Stimulated activated naive B cell treated with anti-CD40 and anti-IgM and Interleukin-4, amounts not matched to agents 10 μg/mL and 1 μg/mL and 100 μg/mL, for 72 hours (primary cell): Measurements from ENCODE around the gene CCDC61.

Experiments
- ATAC-seq, 2 donors: fragments of 150-1000 bp; cut with Tn5 transposase; replicated peaks; 2 replicates each; pipeline ENCODE4 v1.10.0; 2021; ENCODE audit warnings: moderate library complexity in 1 of 2
- DNase-seq: peaks from one replicate; pipeline ENCODE4 v3.0.0; 2021
- H3K27ac Mint-ChIP-seq: one replicate; pipeline ENCODE4 v1.8.0; 2022; ENCODE audit warnings: mild to moderate bottlenecking, mixed read lengths
- H3K27me3 Mint-ChIP-seq, 2 donors: one replicate each; pipeline ENCODE4 v1.8.0; 2022; ENCODE audit warnings: mixed read lengths in 2 of 2
- H3K36me3 Mint-ChIP-seq, 2 donors: one replicate each; pipeline ENCODE4 v1.8.0; 2022; ENCODE audit warnings: mixed read lengths in 2 of 2, mild to moderate bottlenecking in 1 of 2
- H3K4me1 Mint-ChIP-seq, 2 donors: one replicate each; pipeline ENCODE4 v1.8.0; 2022; ENCODE audit warnings: mixed read lengths in 2 of 2, mild to moderate bottlenecking in 1 of 2
- H3K4me3 Mint-ChIP-seq, 2 donors: one replicate each; pipeline ENCODE4 v1.8.0; 2022; ENCODE audit warnings: mild to moderate bottlenecking in 2 of 2, mixed read lengths in 2 of 2, moderate library complexity in 1 of 2
- H3K9me3 Mint-ChIP-seq, 2 donors: one replicate each; pipeline ENCODE4 v1.8.0; 2022; ENCODE audit warnings: mixed read lengths in 2 of 2, mild to moderate bottlenecking in 1 of 2

Gene CCDC61

GRCh38 chr19:45967246-45967645, 28.0 kb upstream of the CCDC61 start:
- no peaks in the 10 kb centered on the region for H3K36me3 Mint-ChIP-seq
- no peaks in the 10 kb centered on the region for H3K9me3 Mint-ChIP-seq
- DNase-seq, result no peak
- no peak overlapping the region for H3K4me3 Mint-ChIP-seq
- H3K27ac Mint-ChIP-seq, result no peak overlapping the region
- H3K4me1 Mint-ChIP-seq, result peaks cover 10 to 14% of the 10 kb centered on the region in 2 donors
- H3K27me3 Mint-ChIP-seq, result peaks cover 66 to 69% of the 10 kb centered on the region in 2 donors
- no peak for ATAC-seq

DNA sequence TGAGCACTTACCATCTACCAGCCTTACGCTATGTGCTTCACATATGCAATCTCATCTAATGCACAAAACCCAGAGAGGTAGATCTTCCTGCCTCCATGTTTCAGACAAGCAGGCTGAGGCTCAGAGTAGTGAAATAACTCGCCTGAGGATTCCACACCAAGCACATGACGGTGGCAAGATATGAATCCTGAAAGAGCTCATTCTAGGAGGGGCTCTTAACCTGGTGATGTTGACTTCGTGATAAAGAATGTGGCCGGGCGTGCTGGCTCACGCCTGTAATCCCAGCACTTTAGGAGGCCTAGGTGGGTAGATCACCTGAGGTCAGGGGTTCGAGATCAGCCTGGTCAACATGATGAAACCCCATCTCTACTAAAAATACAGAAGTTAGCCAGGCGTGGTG, 26.6 kb upstream of the CCDC61 start:
- Mint-ChIP-seq H3K4me3 (no peak overlapping the region), H3K27ac (no peak overlapping the region), H3K4me1 (peaks cover 15 to 20% of the 10 kb centered on the region in 2 donors), H3K36me3 (no peaks in the 10 kb centered on the region), H3K27me3 (peaks cover 70 to 71% of the 10 kb centered on the region in 2 donors), H3K9me3 (no peaks in the 10 kb centered on the region)
- no peak for DNase-seq
- ATAC-seq, result no peak

DNA sequence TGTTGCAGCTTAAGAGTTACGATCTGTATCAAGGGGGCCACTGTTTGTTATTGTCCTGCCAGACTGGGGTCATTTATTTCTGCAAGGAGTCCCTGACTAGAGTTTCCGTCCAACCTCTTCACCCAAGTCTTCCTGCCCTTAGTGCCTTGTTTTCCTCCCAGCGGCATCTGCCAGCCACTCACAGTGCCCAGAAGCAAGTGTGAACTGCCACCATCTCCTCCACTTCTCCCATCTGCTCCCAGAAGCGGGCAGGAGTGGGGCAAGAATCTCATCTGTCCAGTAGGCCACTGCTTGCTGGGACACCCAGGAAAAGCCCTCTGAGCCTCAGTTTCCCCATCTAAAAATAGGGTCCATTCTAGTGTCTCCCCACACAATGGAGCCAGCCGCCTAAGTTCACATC, 25.6 kb upstream of the CCDC61 start:
- Mint-ChIP-seq H3K4me1 (peaks cover 16 to 20% of the 10 kb centered on the region in 2 donors), H3K36me3 (no peaks in the 10 kb centered on the region), H3K27ac (no peak overlapping the region), H3K27me3 (peaks cover 73 to 74% of the 10 kb centered on the region in 2 donors), H3K4me3 (no peak overlapping the region), H3K9me3 (no peaks in the 10 kb centered on the region)
- DNase-seq, result no peak
- no peak for ATAC-seq

DNA sequence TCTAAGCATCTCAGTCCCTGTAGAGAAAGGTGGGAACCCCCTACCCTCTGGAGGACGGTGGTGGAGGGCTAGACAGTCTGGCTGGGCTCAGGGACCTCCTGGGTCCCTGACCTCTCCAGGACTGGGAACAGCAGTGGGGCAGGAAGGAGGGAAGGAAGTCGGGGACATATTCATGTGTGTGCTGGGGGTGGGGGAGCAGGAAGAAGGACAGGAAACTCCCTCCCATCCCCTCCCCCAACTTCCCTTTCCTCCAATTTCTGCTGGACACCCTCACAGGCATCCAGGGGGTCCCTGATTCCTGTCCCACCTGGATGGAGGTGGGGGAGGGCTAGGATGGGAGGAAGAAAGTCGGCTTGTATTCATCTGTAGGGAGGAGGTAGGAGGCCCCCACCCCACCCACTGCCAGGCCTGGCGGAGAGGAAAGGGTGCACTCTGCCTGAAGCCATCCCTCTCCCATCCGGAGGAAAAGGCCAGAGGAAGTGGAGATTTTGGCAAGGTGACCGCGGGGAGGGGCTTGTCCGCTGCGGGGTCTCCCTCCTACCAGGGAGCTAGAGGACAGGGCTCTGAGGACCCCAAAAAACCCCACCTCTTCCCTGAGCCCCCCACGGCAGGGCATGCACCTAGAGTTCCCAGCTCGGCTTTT, 23.9 kb upstream of the CCDC61 start:
- Mint-ChIP-seq H3K27me3 (peaks cover 75 to 85% of the 10 kb centered on the region in 2 donors), H3K27ac (no peak overlapping the region), H3K4me3 (no peak overlapping the region), H3K36me3 (no peaks in the 10 kb centered on the region), H3K9me3 (no peaks in the 10 kb centered on the region), H3K4me1 (peaks cover 16 to 20% of the 10 kb centered on the region in 2 donors)
- no peak for DNase-seq
- no peak for ATAC-seq

- Mint-ChIP-seq H3K27ac (no peak overlapping the region), H3K9me3 (no peaks in the 10 kb centered on the region), H3K27me3 (peaks cover 79 to 91% of the 10 kb centered on the region in 2 donors), H3K4me1 (peaks cover 16 to 20% of the 10 kb centered on the region in 2 donors), H3K4me3 (peak overlapping the region in 1 of 2 donors; percentile 21), H3K36me3 (no peaks in the 10 kb centered on the region)
- ATAC-seq (peak; percentile 79 to 81), DNase-seq (peak; percentile 14)
These were observed 23.0 kb upstream of the CCDC61 start for GRCh38 chr19:45972081-45972946.

DNA sequence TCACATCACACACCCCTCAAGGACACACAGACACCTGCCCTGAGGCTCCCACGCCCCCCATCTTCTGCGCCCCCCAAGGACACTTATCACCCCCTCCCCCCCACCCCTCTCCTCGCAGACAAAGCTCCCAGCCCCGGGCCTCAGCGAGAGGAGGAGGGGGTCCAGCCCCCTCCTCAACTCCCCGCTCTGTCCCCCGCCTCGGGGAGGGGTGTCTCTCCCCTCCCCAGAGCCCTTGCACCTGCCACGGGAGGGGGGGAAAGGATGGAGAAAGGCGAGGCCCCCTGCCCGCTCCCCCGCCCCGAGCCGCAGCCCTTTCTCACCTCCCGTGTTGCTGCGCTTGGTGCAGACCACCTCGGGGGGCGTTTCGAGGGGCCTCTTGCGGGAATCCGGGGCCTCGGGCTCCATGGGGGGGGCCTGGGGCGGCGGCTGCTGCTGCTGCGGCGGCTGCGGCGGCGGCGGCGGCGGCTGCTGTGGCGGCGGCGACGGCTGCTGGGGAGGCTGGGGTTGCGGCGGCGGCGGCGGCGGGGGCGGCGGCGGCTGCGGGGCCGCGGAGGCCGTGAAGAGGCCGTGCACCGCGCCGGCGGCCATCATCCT, 22.2 kb upstream of the CCDC61 start:
- no peak for ATAC-seq
- H3K9me3 Mint-ChIP-seq, result no peaks in the 10 kb centered on the region
- H3K4me3 Mint-ChIP-seq, result peak overlapping the region in 1 of 2 donors; percentile 3
- no peak for DNase-seq
- H3K4me1 Mint-ChIP-seq, result peaks cover 16 to 20% of the 10 kb centered on the region in 2 donors
- no peak overlapping the region for H3K27ac Mint-ChIP-seq
- H3K36me3 Mint-ChIP-seq, result no peaks in the 10 kb centered on the region
- peaks cover 76 to 91% of the 10 kb centered on the region in 2 donors for H3K27me3 Mint-ChIP-seq

GRCh38 chr19:45973553-45974338, 21.5 kb upstream of the CCDC61 start, which contains the start of gene NOVA2:
Gene NOVA2 (minus strand): TSS chr19:45973865. CDS start chr19:45973351, 514 bp downstream.
- DNase-seq (peak; percentile 37), ATAC-seq (peak; percentile 57 to 69)
- H3K27me3 Mint-ChIP-seq, result peaks cover 72 to 88% of the 10 kb centered on the region in 2 donors
- peaks cover 16 to 20% of the 10 kb centered on the region in 2 donors for H3K4me1 Mint-ChIP-seq
- H3K4me3 Mint-ChIP-seq, result peak within 1 kb of the TSS; percentile 33 to 40
- H3K9me3 Mint-ChIP-seq, result no peaks in the 10 kb centered on the region
- no peak within 1 kb of the TSS for H3K27ac Mint-ChIP-seq
- no peaks in the 10 kb centered on the region for H3K36me3 Mint-ChIP-seq

GRCh38 chr19:45975306-45976070, 19.8 kb upstream of the CCDC61 start:
- ATAC-seq, result no peak
- DNase-seq, result no peak
- Mint-ChIP-seq H3K27ac (no peak overlapping the region), H3K4me3 (no peak overlapping the region), H3K36me3 (no peaks in the 10 kb centered on the region), H3K4me1 (peaks cover 16 to 20% of the 10 kb centered on the region in 2 donors), H3K27me3 (peaks cover 66 to 81% of the 10 kb centered on the region in 2 donors), H3K9me3 (no peaks in the 10 kb centered on the region)

DNA sequence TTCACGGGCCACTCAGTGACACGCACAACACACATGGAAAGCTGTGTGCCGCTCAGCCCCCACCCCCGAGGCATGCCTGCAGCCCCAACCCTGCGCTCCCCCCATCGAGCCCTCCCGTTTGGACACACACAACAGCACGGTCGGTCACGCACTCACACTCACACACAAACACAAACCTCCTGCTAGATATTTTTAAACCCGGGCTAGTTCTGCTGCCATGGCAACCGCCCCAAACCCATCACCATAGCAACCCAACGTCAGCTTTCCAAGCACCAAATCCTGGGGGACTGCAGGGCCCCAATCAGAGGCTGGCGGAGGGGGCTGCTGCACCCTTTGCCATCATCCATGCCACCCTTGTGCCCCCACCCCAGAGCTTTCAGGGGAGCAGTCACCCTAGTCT, 19.1 kb upstream of the CCDC61 start:
- H3K27me3 Mint-ChIP-seq, result peaks cover 66 to 74% of the 10 kb centered on the region in 2 donors

DNA sequence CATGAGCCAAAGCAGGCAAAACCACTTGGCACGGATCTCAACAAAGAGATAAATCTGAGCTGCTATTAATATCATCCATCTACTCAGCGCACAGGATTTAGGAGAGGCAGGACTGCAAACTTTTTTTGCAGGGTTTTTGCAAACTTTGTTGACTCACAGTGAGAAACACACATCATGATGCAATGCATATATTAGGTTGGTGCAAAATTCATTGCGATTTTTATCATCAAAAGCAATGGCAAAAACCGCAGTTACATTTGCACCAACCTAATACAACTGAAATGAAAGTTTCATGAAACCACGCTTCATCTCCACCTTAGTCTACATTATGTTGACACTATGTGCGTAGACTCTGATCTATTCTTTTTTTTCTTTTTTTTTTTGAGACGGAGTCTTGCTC, 17.1 kb upstream of the CCDC61 start:
- Mint-ChIP-seq H3K27ac (no peak overlapping the region), H3K27me3 (peaks cover 63 to 72% of the 10 kb centered on the region in 2 donors), H3K4me1 (peaks cover 0 to 2% of the 10 kb centered on the region in 2 donors), H3K9me3 (no peaks in the 10 kb centered on the region), H3K36me3 (no peaks in the 10 kb centered on the region), H3K4me3 (no peak overlapping the region)
- ATAC-seq, result no peak
- DNase-seq, result no peak

More for the DNA sequence above, 19.1 kb upstream of the CCDC61 start:
- H3K36me3 Mint-ChIP-seq, result no peaks in the 10 kb centered on the region
- no peak overlapping the region for H3K4me3 Mint-ChIP-seq
- ATAC-seq (no peak), DNase-seq (no peak)
- H3K4me1 Mint-ChIP-seq, result peaks cover 15 to 17% of the 10 kb centered on the region in 2 donors
- H3K27ac Mint-ChIP-seq, result no peak overlapping the region
- no peaks in the 10 kb centered on the region for H3K9me3 Mint-ChIP-seq

GRCh38 chr19:45981350-45981749, 13.9 kb upstream of the CCDC61 start:
- Mint-ChIP-seq H3K9me3 (peaks cover 1 to 4% of the 10 kb centered on the region in 2 donors), H3K27me3 (peaks cover 52 to 59% of the 10 kb centered on the region in 2 donors), H3K27ac (no peak overlapping the region), H3K4me1 (no peaks in the 10 kb centered on the region), H3K36me3 (no peaks in the 10 kb centered on the region), H3K4me3 (no peak overlapping the region)
- ATAC-seq, result no peak
- DNase-seq, result no peak

DNA sequence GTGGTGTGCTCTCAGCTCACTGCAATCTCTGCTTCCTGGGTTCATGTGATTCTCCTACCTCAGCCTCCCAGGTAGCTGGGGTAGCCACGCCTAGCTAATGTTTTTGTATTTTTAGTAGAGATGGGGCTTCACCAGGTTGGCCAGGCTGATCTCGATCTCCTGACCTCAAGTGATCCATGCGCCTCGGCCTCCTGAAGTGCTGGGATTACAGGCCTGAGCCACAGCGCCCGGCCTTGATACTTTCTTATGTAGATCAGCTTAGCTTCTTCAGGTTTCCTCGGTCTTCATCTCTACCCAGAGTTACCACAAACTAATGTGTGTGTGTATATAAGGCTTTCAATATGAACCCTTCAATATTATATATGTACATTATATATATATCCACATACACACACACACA, 9.9 kb upstream of the CCDC61 start:
- H3K27ac Mint-ChIP-seq, result no peak overlapping the region
- no peak for DNase-seq
- peaks cover 1 to 4% of the 10 kb centered on the region in 2 donors for H3K9me3 Mint-ChIP-seq
- no peak overlapping the region for H3K4me3 Mint-ChIP-seq
- H3K36me3 Mint-ChIP-seq, result no peaks in the 10 kb centered on the region
- no peaks in the 10 kb centered on the region for H3K4me1 Mint-ChIP-seq
- ATAC-seq, result no peak
- peaks cover 50 to 61% of the 10 kb centered on the region in 2 donors for H3K27me3 Mint-ChIP-seq

DNA sequence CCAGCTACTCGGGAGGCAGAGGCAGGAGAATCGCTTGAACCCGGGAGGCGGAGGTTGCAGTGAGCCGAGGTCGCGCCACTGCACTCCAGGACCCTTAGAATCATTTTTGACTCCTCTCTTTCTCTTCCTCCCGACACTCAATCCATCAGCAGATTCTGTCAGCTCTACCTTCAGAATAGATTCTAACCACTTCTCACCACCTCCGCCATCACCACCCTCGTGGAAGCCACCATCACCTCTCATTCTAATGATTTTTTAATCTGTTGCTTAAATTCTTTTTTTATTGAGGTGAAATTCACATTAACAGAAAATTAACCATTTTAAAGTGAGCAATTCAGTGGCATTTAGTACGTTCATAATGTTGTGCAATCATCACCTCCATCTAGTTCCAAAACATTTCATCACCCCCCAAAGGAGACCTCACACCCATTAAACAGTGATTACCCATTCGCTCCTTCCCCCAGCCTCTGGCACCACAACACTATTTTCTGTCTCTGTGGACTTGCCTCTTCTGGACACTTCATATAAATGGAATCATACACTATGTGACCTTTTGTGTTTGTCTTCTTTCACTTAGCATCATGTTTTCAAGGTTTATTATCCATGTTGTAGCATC, 5.0 kb upstream of the CCDC61 start:
- no peak for DNase-seq
- no peak for ATAC-seq
- Mint-ChIP-seq H3K9me3 (no peaks in the 10 kb centered on the region), H3K4me3 (no peak overlapping the region), H3K36me3 (no peaks in the 10 kb centered on the region), H3K27me3 (peaks cover 27 to 37% of the 10 kb centered on the region in 2 donors), H3K4me1 (no peaks in the 10 kb centered on the region), H3K27ac (no peak overlapping the region)
